Mesenteric fat pad (tissue), 1 donor: Measurements from ENCODE around the gene RABGAP1L. TPM values are rescaled to one million over a fixed set of nuclear protein-coding genes. Genes with fewer than 3 reads are reported as not detected.
"Not testable (repeated sequence)": the region's sequence is repeated elsewhere in the genome, so short reads cannot be mapped to it uniquely, and the experiment has no call there.

Experiments used
- DNase-seq: peaks from one replicate; pipeline ENCODE4 v3.0.0-alpha.2; 2020; ENCODE audit warnings: low spot score
- total RNA-seq: library from RNA; stranded (reverse); fragmentation: NEBNext Ultra II Directional; extraction: Animal tissue kit (Norgen Biotek cat#: 25700); gene quantifications from one replicate; pipeline ENCODE4 v1.2.1, GENCODE V29; 2021
- donor health status: DM: yes; HTN: yes; CAD: no.

Gene RABGAP1L
- total RNA-seq, 1 donor from 2014 or later: 38.0 TPM

- no peak for DNase-seq
Measured at GRCh38 chr1:175013445-175013844, 854.1 kb downstream of the RABGAP1L start.

- no peak for DNase-seq
Measured at GRCh38 chr1:175015243-175015642, 855.9 kb downstream of the RABGAP1L start.

GRCh38 chr1:175019524-175019923 is 860.2 kb downstream of the RABGAP1L start:
- DNase-seq: no peak

- peak; percentile 98 for DNase-seq
Measured at GRCh38 chr1:175023043-175023921, 864.0 kb downstream of the RABGAP1L start, which contains the start of gene MRPS14. MRPS14 (minus strand) TSS chr1:175023425; CDS start chr1:175023408, 17 bp downstream.

GRCh38 chr1:175023922-175024242 is 864.6 kb downstream of the RABGAP1L start:
- not testable (repeated sequence) for DNase-seq

- no peak for DNase-seq
Measured at GRCh38 chr1:175024773-175025172, 865.5 kb downstream of the RABGAP1L start.

GRCh38 chr1:175033953-175034352 is 874.6 kb downstream of the RABGAP1L start:
- no peak for DNase-seq

GRCh38 chr1:175034775-175035174 is 875.5 kb downstream of the RABGAP1L start:
- DNase-seq: no peak

- DNase-seq: no peak
Measured at GRCh38 chr1:175035865-175036264, 876.5 kb downstream of the RABGAP1L start.

GRCh38 chr1:175036476-175036875 is 877.2 kb downstream of the RABGAP1L start:
- DNase-seq: no peak

GRCh38 chr1:175037416-175037815 is 878.1 kb downstream of the RABGAP1L start:
- no peak for DNase-seq

- no peak for DNase-seq
Measured at GRCh38 chr1:175040324-175040879, 881.1 kb downstream of the RABGAP1L start.

- DNase-seq: no peak
Measured at GRCh38 chr1:175042650-175043049, 883.3 kb downstream of the RABGAP1L start.

GRCh38 chr1:175043824-175044223 is 884.5 kb downstream of the RABGAP1L start:
- no peak for DNase-seq

- not testable (repeated sequence) for DNase-seq
Measured at GRCh38 chr1:175044591-175044990, 885.3 kb downstream of the RABGAP1L start.

Other genes with a start within 250 kb of the RABGAP1L start
- not detected for gene SERPINC1, start 242.2 kb upstream of the RABGAP1L start, total RNA-seq
- gene RC3H1, start 137.2 kb upstream of the RABGAP1L start, total RNA-seq: 37.0 TPM